ENCODE measurements around the gene MIOX.

Gene MIOX

GRCh38 chr22:50465066-50465930 is 21.4 kb upstream of the MIOX start:
- Histone ChIP-seq H3K9ac (ENCODE audit: low read depth in 1 of 2, low read length in 2 of 2) (no peak overlapping the region), H3K36me3 (ENCODE audit: control insufficient read depth in 1 of 2, insufficient read depth in 2 of 2, low read length in 2 of 2) (peaks cover 52 to 76% of the 10 kb centered on the region in 2 donors), H3K27me3 (ENCODE audit: control insufficient read depth in 1 of 2, insufficient read depth in 2 of 2, low read length in 2 of 2) (no peaks in the 10 kb centered on the region), H3K27ac (ENCODE audit: low read depth, low read length) (no peak overlapping the region), H3K4me1 (ENCODE audit: control insufficient read depth in 1 of 2, insufficient read depth in 2 of 2, low read length in 2 of 2) (peaks cover 15 to 18% of the 10 kb centered on the region in 2 donors), H3K9me3 (ENCODE audit: control insufficient read depth in 1 of 2, low read length in 2 of 2) (no peaks in the 10 kb centered on the region), H3K4me3 (ENCODE audit: low read depth in 1 of 2, low read length in 2 of 2) (no peak overlapping the region)

GRCh38 chr22:50467341-50467740 is 19.3 kb upstream of the MIOX start:
- Histone ChIP-seq H3K9ac (ENCODE audit: low read depth in 1 of 2, low read length in 2 of 2) (no peak overlapping the region), H3K4me3 (ENCODE audit: low read depth in 1 of 2, low read length in 2 of 2) (no peak overlapping the region), H3K27me3 (ENCODE audit: control insufficient read depth in 1 of 2, insufficient read depth in 2 of 2, low read length in 2 of 2) (no peaks in the 10 kb centered on the region), H3K36me3 (ENCODE audit: control insufficient read depth in 1 of 2, insufficient read depth in 2 of 2, low read length in 2 of 2) (peaks cover 34 to 56% of the 10 kb centered on the region in 2 donors), H3K9me3 (ENCODE audit: control insufficient read depth in 1 of 2, low read length in 2 of 2) (no peaks in the 10 kb centered on the region), H3K4me1 (ENCODE audit: control insufficient read depth in 1 of 2, insufficient read depth in 2 of 2, low read length in 2 of 2) (peaks cover 36 to 38% of the 10 kb centered on the region in 2 donors), H3K27ac (ENCODE audit: low read depth, low read length) (no peak overlapping the region)

GRCh38 chr22:50467773-50468440 is 18.8 kb upstream of the MIOX start:
- H3K36me3 ChIP-seq (ENCODE audit: control insufficient read depth in 1 of 2, insufficient read depth in 2 of 2, low read length in 2 of 2) = peaks cover 31 to 51% of the 10 kb centered on the region in 2 donors
- no peaks in the 10 kb centered on the region for H3K27me3 ChIP-seq (ENCODE audit: control insufficient read depth in 1 of 2, insufficient read depth in 2 of 2, low read length in 2 of 2)
- H3K9ac ChIP-seq (ENCODE audit: low read depth in 1 of 2, low read length in 2 of 2) = no peak overlapping the region
- H3K4me1 ChIP-seq (ENCODE audit: control insufficient read depth in 1 of 2, insufficient read depth in 2 of 2, low read length in 2 of 2) = peaks cover 41 to 44% of the 10 kb centered on the region in 2 donors
- H3K27ac ChIP-seq (ENCODE audit: low read depth, low read length) = no peak overlapping the region
- no peak overlapping the region for H3K4me3 ChIP-seq (ENCODE audit: low read depth in 1 of 2, low read length in 2 of 2)
- H3K9me3 ChIP-seq (ENCODE audit: control insufficient read depth in 1 of 2, low read length in 2 of 2) = no peaks in the 10 kb centered on the region

GRCh38 chr22:50468626-50469025 is 18.0 kb upstream of the MIOX start:
- Histone ChIP-seq H3K36me3 (ENCODE audit: control insufficient read depth in 1 of 2, insufficient read depth in 2 of 2, low read length in 2 of 2) (peaks cover 26 to 44% of the 10 kb centered on the region in 2 donors), H3K4me1 (ENCODE audit: control insufficient read depth in 1 of 2, insufficient read depth in 2 of 2, low read length in 2 of 2) (peaks cover 48 to 51% of the 10 kb centered on the region in 2 donors), H3K27ac (ENCODE audit: low read depth, low read length) (no peak overlapping the region), H3K4me3 (ENCODE audit: low read depth in 1 of 2, low read length in 2 of 2) (no peak overlapping the region), H3K27me3 (ENCODE audit: control insufficient read depth in 1 of 2, insufficient read depth in 2 of 2, low read length in 2 of 2) (no peaks in the 10 kb centered on the region), H3K9ac (ENCODE audit: low read depth in 1 of 2, low read length in 2 of 2) (peak overlapping the region in 1 of 2 donors; percentile 26), H3K9me3 (ENCODE audit: control insufficient read depth in 1 of 2, low read length in 2 of 2) (no peaks in the 10 kb centered on the region)

- Histone ChIP-seq H3K27me3 (ENCODE audit: control insufficient read depth in 1 of 2, insufficient read depth in 2 of 2, low read length in 2 of 2) (no peaks in the 10 kb centered on the region), H3K36me3 (ENCODE audit: control insufficient read depth in 1 of 2, insufficient read depth in 2 of 2, low read length in 2 of 2) (peaks cover 21 to 33% of the 10 kb centered on the region in 2 donors), H3K9ac (ENCODE audit: low read depth in 1 of 2, low read length in 2 of 2) (peak overlapping the region; percentile 45 to 64), H3K4me1 (ENCODE audit: control insufficient read depth in 1 of 2, insufficient read depth in 2 of 2, low read length in 2 of 2) (peaks cover 53 to 56% of the 10 kb centered on the region in 2 donors), H3K9me3 (ENCODE audit: control insufficient read depth in 1 of 2, low read length in 2 of 2) (no peaks in the 10 kb centered on the region), H3K27ac (ENCODE audit: low read depth, low read length) (peak overlapping the region; percentile 66), H3K4me3 (ENCODE audit: low read depth in 1 of 2, low read length in 2 of 2) (peak overlapping the region; percentile 45 to 55)
Observed at GRCh38 chr22:50469377-50470305, 17.0 kb upstream of the MIOX start.

- Histone ChIP-seq H3K27me3 (ENCODE audit: control insufficient read depth in 1 of 2, insufficient read depth in 2 of 2, low read length in 2 of 2) (no peaks in the 10 kb centered on the region), H3K9ac (ENCODE audit: low read depth in 1 of 2, low read length in 2 of 2) (peak overlapping the region; percentile 45 to 64), H3K36me3 (ENCODE audit: control insufficient read depth in 1 of 2, insufficient read depth in 2 of 2, low read length in 2 of 2) (peaks cover 18 to 25% of the 10 kb centered on the region in 2 donors), H3K4me1 (ENCODE audit: control insufficient read depth in 1 of 2, insufficient read depth in 2 of 2, low read length in 2 of 2) (peaks cover 53 to 59% of the 10 kb centered on the region in 2 donors), H3K27ac (ENCODE audit: low read depth, low read length) (peak overlapping the region; percentile 42), H3K4me3 (ENCODE audit: low read depth in 1 of 2, low read length in 2 of 2) (peak overlapping the region; percentile 45 to 50), H3K9me3 (ENCODE audit: control insufficient read depth in 1 of 2, low read length in 2 of 2) (no peaks in the 10 kb centered on the region)
Observed at GRCh38 chr22:50470491-50470890, 16.2 kb upstream of the MIOX start.

GRCh38 chr22:50471197-50471847 is 15.3 kb upstream of the MIOX start:
- peaks cover 11 to 17% of the 10 kb centered on the region in 2 donors for H3K36me3 ChIP-seq (ENCODE audit: control insufficient read depth in 1 of 2, insufficient read depth in 2 of 2, low read length in 2 of 2)
- peaks cover 53 to 61% of the 10 kb centered on the region in 2 donors for H3K4me1 ChIP-seq (ENCODE audit: control insufficient read depth in 1 of 2, insufficient read depth in 2 of 2, low read length in 2 of 2)
- H3K27me3 ChIP-seq (ENCODE audit: control insufficient read depth in 1 of 2, insufficient read depth in 2 of 2, low read length in 2 of 2) = no peaks in the 10 kb centered on the region
- H3K9ac ChIP-seq (ENCODE audit: low read depth in 1 of 2, low read length in 2 of 2) = peak overlapping the region in 1 of 2 donors; percentile 64
- H3K4me3 ChIP-seq (ENCODE audit: low read depth in 1 of 2, low read length in 2 of 2) = peak overlapping the region; percentile 45 to 50
- no peak overlapping the region for H3K27ac ChIP-seq (ENCODE audit: low read depth, low read length)
- no peaks in the 10 kb centered on the region for H3K9me3 ChIP-seq (ENCODE audit: control insufficient read depth in 1 of 2, low read length in 2 of 2)

- no peak overlapping the region for H3K27ac ChIP-seq (ENCODE audit: low read depth, low read length)
- no peak overlapping the region for H3K9ac ChIP-seq (ENCODE audit: low read depth in 1 of 2, low read length in 2 of 2)
- peaks cover 5 to 10% of the 10 kb centered on the region in 2 donors for H3K36me3 ChIP-seq (ENCODE audit: control insufficient read depth in 1 of 2, insufficient read depth in 2 of 2, low read length in 2 of 2)
- no peaks in the 10 kb centered on the region for H3K27me3 ChIP-seq (ENCODE audit: control insufficient read depth in 1 of 2, insufficient read depth in 2 of 2, low read length in 2 of 2)
- peaks cover 53 to 61% of the 10 kb centered on the region in 2 donors for H3K4me1 ChIP-seq (ENCODE audit: control insufficient read depth in 1 of 2, insufficient read depth in 2 of 2, low read length in 2 of 2)
- H3K4me3 ChIP-seq (ENCODE audit: low read depth in 1 of 2, low read length in 2 of 2) = no peak overlapping the region
- no peaks in the 10 kb centered on the region for H3K9me3 ChIP-seq (ENCODE audit: control insufficient read depth in 1 of 2, low read length in 2 of 2)
Observed at GRCh38 chr22:50471962-50472361, 14.7 kb upstream of the MIOX start.

GRCh38 chr22:50473088-50473487 is 13.6 kb upstream of the MIOX start:
- peak overlapping the region; percentile 73 to 87 for H3K9ac ChIP-seq (ENCODE audit: low read depth in 1 of 2, low read length in 2 of 2)

More at GRCh38 chr22:50473088-50473487, 13.6 kb upstream of the MIOX start:
- H3K36me3 ChIP-seq (ENCODE audit: control insufficient read depth in 1 of 2, insufficient read depth in 2 of 2, low read length in 2 of 2) = peaks cover 0 to under 1% of the 10 kb centered on the region in 2 donors
- no peaks in the 10 kb centered on the region for H3K27me3 ChIP-seq (ENCODE audit: control insufficient read depth in 1 of 2, insufficient read depth in 2 of 2, low read length in 2 of 2)
- no peak overlapping the region for H3K27ac ChIP-seq (ENCODE audit: low read depth, low read length)
- H3K9me3 ChIP-seq (ENCODE audit: control insufficient read depth in 1 of 2, low read length in 2 of 2) = no peaks in the 10 kb centered on the region
- peak overlapping the region; percentile 79 to 83 for H3K4me3 ChIP-seq (ENCODE audit: low read depth in 1 of 2, low read length in 2 of 2)
- H3K4me1 ChIP-seq (ENCODE audit: control insufficient read depth in 1 of 2, insufficient read depth in 2 of 2, low read length in 2 of 2) = peaks cover 53 to 61% of the 10 kb centered on the region in 2 donors
